ENCODE measurements around the gene GLRX5. TPM values are rescaled to one million over a fixed set of nuclear protein-coding genes. Genes with fewer than 3 reads are reported as not detected.

GLRX5 gene
- total RNA-seq (2021), result 63.5 and 68.8 TPM in 2 replicates
- percentile 86 among the genes with signal in this experiment for Bru-seq, nascent RNA
- BruChase-seq, experiment 1, labeled RNA remaining after a 2-hour chase, result percentile 74 among the genes with signal in this experiment
- percentile 83 among the genes with signal in this experiment for BruChase-seq, experiment 2, labeled RNA remaining after a 6-hour chase
- long read RNA-seq, transcript GLRX5-201 (2 exons, 1,564 nt), result major isoform, 205 of 210 reads
- long read RNA-seq, partial matches to known transcripts, result 2 of 210 reads
- long read RNA-seq, other reads (novel, unspliced or antisense), result 3 of 210 reads

- POLR2A ChIA-PET (ENCODE audit: low non-redundant PET), result no interaction called here
- Histone ChIP-seq H3K4me3 (ENCODE audit: low read depth, low read length, poor library complexity, severe bottlenecking) (peak within 1 kb of the TSS; percentile 92), H3K27me3 (replicated peaks; ENCODE audit: insufficient read depth, low read depth, low read length, poor library complexity) (no peaks in the 10 kb centered on the region), H3K36me3 (ENCODE audit: insufficient read depth, low read length, poor library complexity, severe bottlenecking) (peaks cover 24% of the 10 kb centered on the region), H3K27ac (ENCODE audit: low read depth, low read length, poor library complexity, severe bottlenecking) (peak within 1 kb of the TSS; percentile 87), H3K4me1 (ENCODE audit: insufficient read depth, low read length, poor library complexity, severe bottlenecking) (peaks cover 31% of the 10 kb centered on the region), H3K9me3 (ENCODE audit: low read depth, low read length, poor library complexity, severe bottlenecking) (no peaks in the 10 kb centered on the region)
- CTCF ChIA-PET, result no interaction called here
- BruUV-seq (replicated peaks), result no TSS peak
- intact Hi-C loops (cut with micrococcal nuclease; ENCODE audit: unreplicated experiment), result no loop called here
- TF ChIP-seq CTCF (conservative IDR thresholded peaks at IDR 0.05; ENCODE audit: low read depth, low read length) (no peak), EZH2 (IDR thresholded peaks at IDR 0.05; ENCODE audit: borderline replicate concordance, low read depth, low read length, poor library complexity, severe bottlenecking) (no peak)
- DNase-seq (ENCODE audit: low spot score), result peak; percentile 100
Measured at GRCh38 chr14:95534299-95535225, at the start of gene GLRX5. Gene GLRX5, plus strand, starts transcription at chr14:95535050. Its CDS starts 40 bp downstream, at chr14:95535090.

GRCh38 chr14:95485222-95485819, 49.5 kb upstream of the GLRX5 start:
- H3K9me3 ChIP-seq (ENCODE audit: low read depth, low read length, poor library complexity, severe bottlenecking), result no peaks in the 10 kb centered on the region
- no peaks in the 10 kb centered on the region for H3K4me1 ChIP-seq (ENCODE audit: insufficient read depth, low read length, poor library complexity, severe bottlenecking)
- H3K27ac ChIP-seq (ENCODE audit: low read depth, low read length, poor library complexity, severe bottlenecking), result no peak overlapping the region
- BruUV-seq (replicated peaks), result no TSS peak
- no peak for TF ChIP-seq CTCF (conservative IDR thresholded peaks at IDR 0.05; ENCODE audit: low read depth, low read length)
- TF ChIP-seq EZH2 (IDR thresholded peaks at IDR 0.05; ENCODE audit: borderline replicate concordance, low read depth, low read length, poor library complexity, severe bottlenecking), result no peak
- no peaks in the 10 kb centered on the region for H3K27me3 ChIP-seq (replicated peaks; ENCODE audit: insufficient read depth, low read depth, low read length, poor library complexity)
- CTCF ChIA-PET, result no interaction called here
- DNase-seq (ENCODE audit: low spot score), result no peak
- H3K4me3 ChIP-seq (ENCODE audit: low read depth, low read length, poor library complexity, severe bottlenecking), result no peak overlapping the region
- intact Hi-C loops (cut with micrococcal nuclease; ENCODE audit: unreplicated experiment), result no loop called here
- POLR2A ChIA-PET (ENCODE audit: low non-redundant PET), result no interaction called here
- H3K36me3 ChIP-seq (ENCODE audit: insufficient read depth, low read length, poor library complexity, severe bottlenecking), result no peaks in the 10 kb centered on the region

GRCh38 chr14:95486875-95487668, 47.8 kb upstream of the GLRX5 start:
- Histone ChIP-seq H3K4me1 (ENCODE audit: insufficient read depth, low read length, poor library complexity, severe bottlenecking) (no peaks in the 10 kb centered on the region), H3K9me3 (ENCODE audit: low read depth, low read length, poor library complexity, severe bottlenecking) (no peaks in the 10 kb centered on the region), H3K27me3 (replicated peaks; ENCODE audit: insufficient read depth, low read depth, low read length, poor library complexity) (no peaks in the 10 kb centered on the region), H3K27ac (ENCODE audit: low read depth, low read length, poor library complexity, severe bottlenecking) (no peak overlapping the region), H3K4me3 (ENCODE audit: low read depth, low read length, poor library complexity, severe bottlenecking) (no peak overlapping the region), H3K36me3 (ENCODE audit: insufficient read depth, low read length, poor library complexity, severe bottlenecking) (no peaks in the 10 kb centered on the region)
- intact Hi-C loops (cut with micrococcal nuclease; ENCODE audit: unreplicated experiment), result no loop called here
- CTCF ChIA-PET, result no interaction called here
- TF ChIP-seq CTCF (conservative IDR thresholded peaks at IDR 0.05; ENCODE audit: low read depth, low read length) (no peak), EZH2 (IDR thresholded peaks at IDR 0.05; ENCODE audit: borderline replicate concordance, low read depth, low read length, poor library complexity, severe bottlenecking) (no peak)
- no peak for DNase-seq (ENCODE audit: low spot score)
- no TSS peak for BruUV-seq (replicated peaks)
- POLR2A ChIA-PET (ENCODE audit: low non-redundant PET), result no interaction called here
